SU-DHL-6 (cell line): ENCODE measurements around the gene STRN3.

Source experiments
- H2AFZ ChIP-seq: fragments of 200-600 bp; sonication (generic); 2 replicates; pipeline ENCODE4 v1.6.1; 2014; ENCODE audit warnings: low read depth, mild to moderate bottlenecking, moderate library complexity, mixed read lengths, antibody characterized with exemption, low read length; ENCODE audit not compliant: severe bottlenecking
- H3F3A ChIP-seq: fragments of 200-600 bp; shearing (Covaris generic); 2 replicates; pipeline ENCODE4 v1.6.0; 2016; ENCODE audit warnings: antibody characterized with exemption, mild to moderate bottlenecking; ENCODE audit not compliant: insufficient read depth
- H3K27ac ChIP-seq: fragments of 200-600 bp; sonication (generic); 2 replicates; pipeline ENCODE4 v1.5.1; 2016; ENCODE audit warnings: low read depth, mild to moderate bottlenecking, low read length, moderate library complexity, mixed read lengths
- H3K27me3 ChIP-seq: fragments of 200-600 bp; sonication (generic), shearing (Covaris generic); 2 replicates; pipeline ENCODE4 v1.6.0; 2014; ENCODE audit warnings: mild to moderate bottlenecking, low read length
- H3K36me3 ChIP-seq: fragments of 200-600 bp; sonication (generic); 2 replicates; pipeline ENCODE4 v1.6.1; 2014; ENCODE audit warnings: mild to moderate bottlenecking, low read length, mixed read lengths
- H3K4me2 ChIP-seq: fragments of 300-600, 200-600 bp; shearing (Covaris generic), sonication (generic); 2 replicates; pipeline ENCODE4 v1.6.0; 2014; ENCODE audit warnings: low read length, low read depth, mild to moderate bottlenecking; ENCODE audit not compliant: poor library complexity, severe bottlenecking
- H3K4me3 ChIP-seq: fragments of 200-600 bp; sonication (generic); 2 replicates; pipeline ENCODE4 v1.5.1; 2014; ENCODE audit warnings: antibody characterized with exemption, low read length, mild to moderate bottlenecking, mixed read lengths; ENCODE audit not compliant: insufficient read depth, poor library complexity, severe bottlenecking
- H3K79me2 ChIP-seq: fragments of 200-600 bp; sonication (generic); 2 replicates; pipeline ENCODE4 v1.6.1; 2014; ENCODE audit warnings: mild to moderate bottlenecking, low read length, moderate library complexity; ENCODE audit not compliant: insufficient read depth
- H3K9ac ChIP-seq: fragments of 200-600 bp; sonication (generic); 2 replicates; pipeline ENCODE4 v1.7.0; 2014; ENCODE audit warnings: mild to moderate bottlenecking, low read length
- H3K9me2 ChIP-seq: fragments of 200-600 bp; sonication (generic); replicated peaks from 2 replicates; pipeline ENCODE4 v1.6.1; 2014; ENCODE audit warnings: low read length; ENCODE audit not compliant: insufficient read depth
- H3K9me3 ChIP-seq: fragments of 200-600 bp; sonication (generic); 2 replicates; pipeline ENCODE4 v1.6.1; 2014; ENCODE audit warnings: low read length, mixed read lengths; ENCODE audit not compliant: insufficient read depth
- H4K20me1 ChIP-seq: fragments of 200-600 bp; sonication (generic); 2 replicates; pipeline ENCODE4 v1.6.1; 2014; ENCODE audit warnings: low read depth, mild to moderate bottlenecking, antibody characterized with exemption, low read length, moderate library complexity, mixed read lengths
- EZH2phosphoT487 ChIP-seq: fragments of 200-600 bp; sonication (generic), shearing (Covaris generic); conservative IDR thresholded peaks from 2 replicates; pipeline ENCODE4 v1.6.1; 2018; ENCODE audit warnings: mild to moderate bottlenecking, antibody characterized with exemption, low read length, moderate library complexity, mixed read lengths
- TF ChIP-seq, protein P1 (sequence below): fragments of 200-600 bp; sonication (generic); IDR thresholded peaks from one replicate; pipeline ENCODE4 v1.5.1; 2017; ENCODE audit warnings: antibody characterized with exemption, mild to moderate bottlenecking, low read length, moderate library complexity; ENCODE audit not compliant: insufficient read depth, poor library complexity, severe bottlenecking

Gene STRN3

GRCh38 chr14:30872602-30873001, 153.6 kb downstream of the STRN3 start:
- no peak for TF ChIP-seq EZH2phosphoT487
- TF ChIP-seq, protein P1, sequence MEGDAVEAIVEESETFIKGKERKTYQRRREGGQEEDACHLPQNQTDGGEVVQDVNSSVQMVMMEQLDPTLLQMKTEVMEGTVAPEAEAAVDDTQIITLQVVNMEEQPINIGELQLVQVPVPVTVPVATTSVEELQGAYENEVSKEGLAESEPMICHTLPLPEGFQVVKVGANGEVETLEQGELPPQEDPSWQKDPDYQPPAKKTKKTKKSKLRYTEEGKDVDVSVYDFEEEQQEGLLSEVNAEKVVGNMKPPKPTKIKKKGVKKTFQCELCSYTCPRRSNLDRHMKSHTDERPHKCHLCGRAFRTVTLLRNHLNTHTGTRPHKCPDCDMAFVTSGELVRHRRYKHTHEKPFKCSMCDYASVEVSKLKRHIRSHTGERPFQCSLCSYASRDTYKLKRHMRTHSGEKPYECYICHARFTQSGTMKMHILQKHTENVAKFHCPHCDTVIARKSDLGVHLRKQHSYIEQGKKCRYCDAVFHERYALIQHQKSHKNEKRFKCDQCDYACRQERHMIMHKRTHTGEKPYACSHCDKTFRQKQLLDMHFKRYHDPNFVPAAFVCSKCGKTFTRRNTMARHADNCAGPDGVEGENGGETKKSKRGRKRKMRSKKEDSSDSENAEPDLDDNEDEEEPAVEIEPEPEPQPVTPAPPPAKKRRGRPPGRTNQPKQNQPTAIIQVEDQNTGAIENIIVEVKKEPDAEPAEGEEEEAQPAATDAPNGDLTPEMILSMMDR, result no peak
- H2AFZ ChIP-seq, result no peak overlapping the region
- H3K9ac ChIP-seq, result no peak overlapping the region

DNA sequence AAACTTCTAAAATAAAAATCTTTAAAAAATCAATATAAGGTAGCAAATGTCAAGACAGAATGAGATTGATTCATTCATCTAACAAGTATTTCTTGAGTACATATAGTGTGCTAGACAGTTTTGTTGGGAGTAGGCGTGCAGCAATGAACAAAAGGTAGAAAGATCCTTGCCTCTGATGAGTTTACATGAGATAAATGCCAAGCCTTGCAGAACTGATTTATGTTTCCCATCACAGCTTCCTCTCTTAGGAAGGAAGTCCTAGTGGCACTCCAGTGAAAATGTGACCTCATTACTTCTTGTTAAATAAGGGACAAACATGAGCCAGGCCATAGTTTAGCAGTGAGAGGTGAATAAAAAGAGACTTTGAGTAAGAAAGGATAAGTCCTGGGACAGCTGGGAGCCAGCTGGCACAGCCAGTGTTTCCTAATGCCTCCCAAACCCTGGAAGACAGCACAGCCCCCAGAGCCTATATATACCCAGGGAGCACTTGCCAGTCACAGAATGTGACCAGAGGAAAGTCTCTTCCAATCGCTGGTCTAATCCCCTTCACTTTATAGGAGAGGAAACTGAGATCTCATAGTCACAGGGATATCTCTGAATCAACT, 156.5 kb downstream of the STRN3 start:
- TF ChIP-seq, protein P1, result no peak
- no peak for TF ChIP-seq EZH2phosphoT487
- H3K4me3 ChIP-seq, result no peak overlapping the region
- H4K20me1 ChIP-seq, result no peaks in the 10 kb centered on the region
- peaks cover under 1% of the 10 kb centered on the region; the same call in 1 of the 2 replicates for H3K79me2 ChIP-seq
- H3K36me3 ChIP-seq, result no peaks in the 10 kb centered on the region
- H3K9me2 ChIP-seq, result no peaks in the 10 kb centered on the region
- no peaks in the 10 kb centered on the region for H3K27me3 ChIP-seq
- no peak overlapping the region for H3K4me2 ChIP-seq
- no peaks in the 10 kb centered on the region for H3K9me3 ChIP-seq
- no peak overlapping the region for H3K27ac ChIP-seq
- no peak overlapping the region for H2AFZ ChIP-seq
- peaks cover 8% of the 10 kb centered on the region for H3F3A ChIP-seq
- no peak overlapping the region for H3K9ac ChIP-seq

More at GRCh38 chr14:30872602-30873001, 153.6 kb downstream of the STRN3 start:
- H4K20me1 ChIP-seq, result no peaks in the 10 kb centered on the region
- no peaks in the 10 kb centered on the region for H3K9me3 ChIP-seq
- H3K9me2 ChIP-seq, result no peaks in the 10 kb centered on the region
- no peaks in the 10 kb centered on the region for H3K36me3 ChIP-seq
- no peak overlapping the region for H3K27ac ChIP-seq
- no peak overlapping the region for H3K4me2 ChIP-seq
- H3K4me3 ChIP-seq, result no peak overlapping the region
- H3K27me3 ChIP-seq, result no peaks in the 10 kb centered on the region
- peaks cover 22% of the 10 kb centered on the region for H3K79me2 ChIP-seq
- peaks cover 17% of the 10 kb centered on the region for H3F3A ChIP-seq

GRCh38 chr14:30868736-30869135, 157.4 kb downstream of the STRN3 start:
- no peaks in the 10 kb centered on the region for H3K9me2 ChIP-seq
- H3K27ac ChIP-seq, result no peak overlapping the region
- no peaks in the 10 kb centered on the region for H3K36me3 ChIP-seq
- H3K4me3 ChIP-seq, result no peak overlapping the region
- no peaks in the 10 kb centered on the region for H3K79me2 ChIP-seq
- TF ChIP-seq, protein P1, result no peak
- TF ChIP-seq EZH2phosphoT487, result no peak
- H4K20me1 ChIP-seq, result no peaks in the 10 kb centered on the region
- H3K4me2 ChIP-seq, result no peak overlapping the region
- H3F3A ChIP-seq, result peaks cover 7% of the 10 kb centered on the region
- H3K9me3 ChIP-seq, result no peaks in the 10 kb centered on the region
- no peak overlapping the region for H3K9ac ChIP-seq
- no peak overlapping the region for H2AFZ ChIP-seq
- H3K27me3 ChIP-seq, result no peaks in the 10 kb centered on the region
